Lower leg skin (tissue), 4 donors: Measurements from ENCODE around the gene PIK3AP1. TPM values are rescaled to one million over a fixed set of nuclear protein-coding genes. Genes with fewer than 3 reads are reported as not detected.

Source experiments
- DNase-seq, 2 donors: peaks; one replicate each; pipeline ENCODE4 v3.0.0-alpha.2; 2019; ENCODE audit warnings: low spot score in 2 of 2
- H3K4me3 ChIP-seq: fragments of 200-600 bp; sonication (generic); 2 replicates; pipeline ENCODE4 v1.5.1; 2017; ENCODE audit warnings: mild to moderate bottlenecking, low read depth; ENCODE audit not compliant: poor library complexity, severe bottlenecking
- CTCF ChIP-seq, 3 donors: fragments of 450-650 bp; IDR thresholded peaks; one replicate each; pipeline ENCODE4 v1.5.1; 2016; ENCODE audit warnings: antibody characterized with exemption in 3 of 3, mild to moderate bottlenecking in 3 of 3, moderate library complexity in 2 of 3
- POLR2A ChIP-seq, 2 donors: fragments of 450-650 bp; IDR thresholded peaks; one replicate each; pipeline ENCODE4 v1.6.1; 2016 to 2017; ENCODE audit warnings: antibody characterized with exemption in 2 of 2, mild to moderate bottlenecking in 1 of 2, moderate library complexity in 1 of 2
- WGBS, 2 donors: methylation state at CpG; one replicate each; pipeline ENCODE4 v1.1.5; 2018; 5-methylcytosine and 5-hydroxymethylcytosine counted together
- intact Hi-C: fragments of 100-400 bp; cut with DNase I; formaldehyde crosslinking; loops from one replicate; pipeline ENCODE4 v1.15.0; 2023; ENCODE audit warnings: low total_unique reads
- total RNA-seq, 4 donors: library from RNA; depleted of rRNA; stranded (reverse); fragments of >200 nt; gene quantifications; one replicate each; pipeline ENCODE4 v1.1.0, GENCODE V29; 2016

The PIK3AP1 gene
- total RNA-seq, 4 donors from 2014 or later, result 2.2 to 5.4 (median 3.5) TPM

- DNase-seq, result no peak
- intact Hi-C loops, result no loop called here
- 86 to 87% methylated on average over 6 of the region's 6 CpGs for WGBS, 2 donors
- no peak overlapping the region for H3K4me3 ChIP-seq
- TF ChIP-seq CTCF (IDR thresholded peaks at IDR 0.05), result no peak
Observed at GRCh38 chr10:96724621-96725020, 4.3 kb upstream of the PIK3AP1 start.

DNA sequence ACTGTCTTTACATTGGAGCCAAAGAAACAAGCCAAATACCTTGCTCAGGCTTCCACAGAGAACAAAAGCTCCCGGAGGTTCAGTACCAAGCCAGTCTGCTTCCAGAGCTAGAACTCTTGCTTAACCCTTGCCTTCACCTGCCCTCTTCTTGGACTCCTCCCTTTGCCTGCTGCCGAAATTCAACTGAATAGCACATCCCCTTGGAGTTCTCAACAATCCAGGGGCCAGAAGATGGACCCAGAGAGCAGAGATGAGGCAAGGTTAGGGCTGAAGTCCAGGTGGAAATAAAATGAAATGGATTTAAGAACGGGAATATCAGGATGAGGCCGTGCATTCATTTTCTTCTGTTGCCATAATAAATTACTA is 876 bp upstream of the PIK3AP1 start:
- TF ChIP-seq CTCF (IDR thresholded peaks at IDR 0.05) (no peak), POLR2A (IDR thresholded peaks at IDR 0.05) (no peak)

DNA sequence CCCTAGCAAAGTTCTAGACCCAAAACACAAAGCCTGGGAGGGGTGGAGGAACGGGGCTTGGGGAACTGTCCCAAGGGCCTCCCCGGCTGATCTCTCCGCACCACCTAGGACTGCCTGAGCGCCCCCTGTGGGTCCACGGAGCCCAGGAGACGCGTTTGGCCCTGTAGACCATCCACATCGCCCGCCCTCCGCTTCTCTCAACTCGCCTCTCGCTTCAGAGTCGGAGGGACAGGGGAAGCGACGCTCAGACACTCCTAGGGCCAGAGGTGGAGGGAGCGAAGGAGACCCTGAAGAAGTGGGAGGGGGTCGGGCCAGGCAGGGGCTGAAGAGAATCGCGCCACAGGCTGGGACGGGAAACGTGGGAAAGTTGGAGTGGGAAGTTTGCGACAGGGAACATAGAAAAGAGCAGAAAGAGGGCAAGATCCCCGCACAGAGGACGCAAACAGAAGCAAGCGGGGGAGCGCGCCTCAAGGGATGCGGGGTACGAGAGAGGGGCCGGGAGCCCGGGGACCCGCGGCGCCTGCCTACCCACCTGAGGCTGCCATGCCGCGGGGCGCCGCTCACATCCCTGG is 378 bp downstream of the PIK3AP1 start:
- TF ChIP-seq POLR2A (IDR thresholded peaks at IDR 0.05), result no peak
- TF ChIP-seq CTCF (IDR thresholded peaks at IDR 0.05), result no peak
- 17 to 18% methylated on average over 35 to 38 of the region's 38 CpGs for WGBS, 2 donors
- intact Hi-C loops, result no loop called here

More for the DNA sequence above, 876 bp upstream of the PIK3AP1 start:
- no peak overlapping the region for H3K4me3 ChIP-seq
- intact Hi-C loops, result no loop called here
- DNase-seq, result peak in 1 of 2 donors; percentile 46
- WGBS, 2 donors, result 43 to 44% methylated on average over 4 of the region's 4 CpGs

DNA sequence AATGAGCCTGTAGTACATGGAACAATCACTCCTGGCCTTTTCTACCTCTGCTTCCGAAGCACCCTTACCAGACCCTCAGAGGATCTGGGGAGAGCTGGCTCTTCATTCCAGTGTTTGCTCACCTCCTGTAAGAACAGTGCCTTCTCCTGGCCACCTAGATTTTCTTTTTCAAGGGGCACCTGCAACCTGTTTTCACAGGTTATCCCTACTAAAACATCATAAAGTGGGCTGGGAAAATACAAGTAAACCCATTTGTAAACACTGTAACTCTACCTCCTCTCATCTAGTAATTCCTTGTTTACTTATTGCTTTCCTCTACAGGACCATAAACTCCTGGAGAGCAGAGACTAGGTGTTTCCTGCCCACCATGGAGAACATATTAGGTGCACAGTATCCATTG is 1.1 kb downstream of the PIK3AP1 start:
- DNase-seq, result no peak
- TF ChIP-seq POLR2A (IDR thresholded peaks at IDR 0.05), result no peak
- no peak for TF ChIP-seq CTCF (IDR thresholded peaks at IDR 0.05)
- 87% methylated on average over 1 of the region's 1 CpG for WGBS, 2 donors
- intact Hi-C loops, result no loop called here
- H3K4me3 ChIP-seq, result no peak overlapping the region

More for the DNA sequence above, 378 bp downstream of the PIK3AP1 start:
- peak in 1 of 2 donors; percentile 93 for DNase-seq
- H3K4me3 ChIP-seq, result peak overlapping the region; percentile 23

- TF ChIP-seq CTCF (IDR thresholded peaks at IDR 0.05) (no peak), POLR2A (IDR thresholded peaks at IDR 0.05) (no peak)
- no peak for DNase-seq
- H3K4me3 ChIP-seq, result no peak overlapping the region
- intact Hi-C loops, result no loop called here
- WGBS, 2 donors, result 84 to 86% methylated on average over 12 of the region's 12 CpGs
Observed at GRCh38 chr10:96718304-96718990, 1.9 kb downstream of the PIK3AP1 start.
